NCI-H2227 treated with DMSO at 0.1 percent for 48 hours (cell line): Measurements from ENCODE around the gene METTL25B.
"Not testable (repeated sequence)": the region's sequence is repeated elsewhere in the genome, so short reads cannot be mapped to it uniquely, and the experiment has no call there.

Experiments used
- DNase-seq: peaks from one replicate; lab custom pipeline; 2025; lab: John Stamatoyannopoulos, UW

METTL25B gene

DNA sequence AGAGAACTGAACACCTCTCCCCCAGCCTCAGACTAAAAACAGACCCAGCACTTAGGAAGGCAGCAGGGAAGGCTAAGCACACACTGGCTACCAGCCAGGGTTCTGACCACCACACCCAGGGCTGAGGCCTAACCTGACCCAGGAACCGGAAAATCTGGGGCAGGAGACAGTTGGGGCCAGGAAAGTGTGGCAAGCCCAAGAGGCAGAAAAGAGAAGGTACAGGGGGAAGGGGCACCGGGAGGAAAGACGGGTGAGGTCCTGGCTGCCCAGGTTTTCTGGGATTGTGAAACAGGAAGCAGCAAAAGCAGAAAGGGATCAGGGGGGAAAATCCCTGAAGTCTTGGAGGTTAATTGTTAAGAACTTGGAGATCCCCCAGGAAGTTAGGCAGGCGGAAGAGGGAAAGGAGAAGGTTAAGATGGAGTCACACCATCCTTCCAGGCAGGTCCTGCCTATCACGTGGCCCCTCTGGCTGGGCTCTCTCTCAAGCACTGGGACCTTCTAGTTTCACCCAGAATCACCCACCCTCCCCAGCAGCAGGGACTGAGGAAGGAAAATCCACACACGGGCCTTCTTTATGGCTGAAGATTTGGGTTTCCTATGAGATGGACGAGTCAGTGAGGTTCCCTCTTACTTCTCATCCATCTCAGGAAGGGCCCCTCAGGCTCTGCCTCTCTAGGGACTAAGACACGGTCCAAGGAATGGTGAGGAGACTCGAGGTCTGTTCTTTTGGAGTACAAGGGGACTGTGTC is 20.6 kb downstream of the METTL25B start:
- no peak for DNase-seq

DNA sequence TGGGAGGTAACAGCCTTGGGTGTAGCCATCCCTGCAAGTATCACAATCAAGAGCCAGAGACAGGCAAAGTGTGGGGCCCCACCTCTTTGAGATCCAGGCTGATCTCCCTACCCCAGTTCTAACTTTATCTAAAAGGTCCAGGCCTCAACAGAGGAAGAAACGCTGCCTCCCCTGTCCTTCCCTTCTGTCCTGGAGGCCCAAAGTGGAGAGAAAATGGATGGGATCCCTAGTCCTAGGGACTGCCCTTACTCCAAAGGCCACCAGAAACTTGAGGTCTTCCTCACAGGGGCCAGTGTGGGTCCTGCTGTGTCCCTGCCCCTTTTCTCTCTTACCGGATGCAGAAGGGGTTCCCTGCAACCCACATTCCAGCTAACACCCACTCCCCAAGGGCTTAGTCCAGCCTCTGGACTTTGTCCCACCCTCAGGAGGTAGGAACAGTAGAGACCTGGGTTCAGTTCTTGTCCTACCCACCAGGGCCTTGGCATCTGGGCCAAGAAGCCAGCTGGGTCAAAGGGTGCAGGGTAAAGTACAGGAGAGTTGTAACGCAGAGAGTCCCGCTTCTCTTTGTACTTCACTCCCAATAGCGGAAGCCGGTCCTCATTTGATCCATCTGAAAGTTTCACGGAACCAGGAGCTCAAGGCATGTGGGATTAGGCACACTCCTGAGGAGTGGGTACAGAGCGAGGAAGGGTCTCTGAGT is 21.3 kb downstream of the METTL25B start:
- no peak for DNase-seq

DNA sequence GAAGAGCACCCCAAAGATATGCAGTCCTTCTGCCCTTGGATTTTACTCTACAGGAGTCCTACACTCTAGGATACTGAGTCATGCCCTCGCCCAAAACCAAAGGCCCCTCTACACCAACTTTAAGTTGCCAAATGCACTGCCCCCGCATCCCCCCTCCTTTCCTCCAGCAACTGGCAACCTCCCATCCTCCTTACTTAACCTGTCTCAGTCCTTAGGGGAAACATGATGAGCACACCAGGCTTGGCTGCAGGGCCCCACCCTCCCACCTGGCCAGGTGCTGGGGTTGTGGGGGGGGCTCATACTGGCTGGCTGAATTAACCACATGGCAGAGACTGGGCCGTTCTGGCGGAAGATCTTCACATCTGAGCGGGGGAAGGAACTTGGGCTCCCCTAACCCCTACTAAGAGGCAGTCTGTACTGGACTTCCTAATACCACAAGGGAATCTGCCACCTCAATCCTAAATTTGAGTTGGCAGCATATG is 22.0 kb downstream of the METTL25B start:
- DNase-seq, result no peak

- no peak for DNase-seq
These were observed 22.6 kb downstream of the METTL25B start for GRCh38 chr1:156750711-156751450.

GRCh38 chr1:156751451-156751756 is 23.1 kb downstream of the METTL25B start, which contains the start of gene HDGF:
Gene HDGF, minus strand, starts transcription at chr1:156751675. Its CDS starts 246 bp downstream, at chr1:156751429.
- DNase-seq, result no peak

DNA sequence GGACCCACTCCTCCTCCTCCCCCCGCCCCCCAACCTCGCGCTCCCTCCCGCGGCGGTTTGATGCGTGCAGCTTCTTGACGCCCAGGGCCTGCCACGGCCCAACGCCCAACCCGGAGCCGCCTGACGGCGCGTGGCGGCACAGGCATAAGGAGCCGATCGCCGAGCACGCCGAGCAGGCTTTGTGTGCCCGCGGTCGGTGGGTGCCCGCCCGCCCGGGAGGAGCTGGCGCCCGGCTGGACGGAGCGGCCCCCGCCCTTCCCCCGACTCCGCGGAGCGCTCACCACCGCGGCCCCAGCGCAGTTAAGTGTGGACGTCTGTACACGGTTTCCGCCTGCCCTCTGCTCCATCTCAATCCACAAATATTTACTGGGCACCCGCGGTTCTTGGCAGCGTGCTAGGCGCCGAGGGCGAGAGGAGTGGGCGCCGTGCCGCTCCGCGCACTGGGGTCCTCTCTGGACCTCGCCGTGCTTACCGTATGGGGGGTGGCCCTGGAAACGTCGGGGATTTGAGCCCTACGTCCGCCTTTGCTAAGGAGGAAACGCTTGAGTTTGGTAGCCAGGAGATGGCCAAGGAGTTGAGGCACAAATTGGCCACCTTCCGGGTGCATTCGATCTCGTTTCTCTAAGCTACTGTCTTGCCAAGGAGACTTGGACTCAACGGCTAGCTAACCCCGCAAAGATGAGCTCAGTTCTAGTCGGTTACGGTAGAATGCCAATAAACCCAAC is 23.6 kb downstream of the METTL25B start:
- peak; percentile 90 for DNase-seq

- no peak for DNase-seq
These were observed 24.7 kb downstream of the METTL25B start for GRCh38 chr1:156752843-156753482.

- no peak for DNase-seq
These were observed 25.9 kb downstream of the METTL25B start for GRCh38 chr1:156754219-156754618.

DNA sequence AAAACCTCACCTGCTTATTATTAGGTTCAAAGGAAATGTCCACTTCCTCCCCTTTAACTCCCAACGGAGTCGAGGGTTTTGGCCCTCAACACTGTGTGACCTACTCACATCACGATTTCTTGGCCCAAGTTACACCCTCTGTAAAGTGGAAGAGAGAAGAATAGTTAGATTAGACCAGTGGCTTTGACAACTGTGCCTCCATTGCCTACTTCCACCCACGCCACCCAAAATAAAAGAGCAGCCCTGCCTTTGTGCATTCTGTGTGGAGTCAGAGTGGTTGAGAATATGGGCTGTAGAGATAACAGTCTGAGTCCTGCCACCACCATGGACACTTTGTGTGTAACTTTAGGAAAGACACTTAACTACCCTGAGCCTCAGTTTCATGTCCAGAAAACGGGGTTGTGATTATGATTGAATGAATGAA is 27.3 kb downstream of the METTL25B start:
- DNase-seq, result no peak

DNA sequence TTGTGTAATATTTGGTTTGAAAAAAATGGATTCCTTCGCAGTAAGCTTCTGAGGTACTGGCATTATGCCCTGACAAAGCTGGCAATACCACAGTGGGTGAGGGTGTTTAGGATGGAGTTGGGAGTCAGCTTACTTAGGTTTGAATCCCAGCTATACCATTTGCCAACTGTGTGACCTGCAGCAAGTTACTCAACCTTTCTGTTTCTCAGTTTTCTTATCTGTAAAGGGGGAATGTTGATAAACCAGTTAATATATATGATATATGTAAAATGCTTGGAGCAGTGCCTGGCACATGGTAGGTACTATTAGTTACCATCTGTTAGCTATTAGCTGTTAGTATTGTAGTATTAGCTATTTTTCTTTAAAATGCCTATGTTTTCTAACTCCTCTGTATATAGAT is 28.1 kb downstream of the METTL25B start:
- DNase-seq, result no peak

GRCh38 chr1:156757572-156758253 is 29.4 kb downstream of the METTL25B start:
- DNase-seq, result not testable (repeated sequence)

GRCh38 chr1:156760092-156760795 is 32.0 kb downstream of the METTL25B start:
- peak; percentile 56 for DNase-seq

- DNase-seq, result no peak
These were observed 32.5 kb downstream of the METTL25B start for GRCh38 chr1:156760796-156761104.

GRCh38 chr1:156765136-156765535 is 36.9 kb downstream of the METTL25B start:
- not testable (repeated sequence) for DNase-seq

DNA sequence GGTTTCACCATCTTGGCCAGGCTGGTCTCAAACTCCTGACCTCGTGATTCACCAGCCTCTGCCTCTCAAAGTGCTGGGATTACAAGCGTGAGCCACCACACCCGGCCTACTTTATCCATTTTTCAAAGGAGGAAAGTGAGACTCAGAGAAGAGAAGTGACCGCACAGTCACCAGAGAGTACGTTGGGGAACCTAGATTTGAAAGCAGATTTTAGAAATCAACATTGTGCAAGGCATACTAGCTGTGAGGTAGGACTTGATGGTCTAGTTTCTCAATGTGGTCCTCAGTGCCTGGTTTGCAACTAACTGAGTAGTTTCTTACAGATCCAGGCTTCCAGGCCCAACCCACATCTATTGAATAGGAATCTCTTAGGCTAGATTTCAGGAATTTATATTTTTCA is 37.4 kb downstream of the METTL25B start:
- no peak for DNase-seq

DNA sequence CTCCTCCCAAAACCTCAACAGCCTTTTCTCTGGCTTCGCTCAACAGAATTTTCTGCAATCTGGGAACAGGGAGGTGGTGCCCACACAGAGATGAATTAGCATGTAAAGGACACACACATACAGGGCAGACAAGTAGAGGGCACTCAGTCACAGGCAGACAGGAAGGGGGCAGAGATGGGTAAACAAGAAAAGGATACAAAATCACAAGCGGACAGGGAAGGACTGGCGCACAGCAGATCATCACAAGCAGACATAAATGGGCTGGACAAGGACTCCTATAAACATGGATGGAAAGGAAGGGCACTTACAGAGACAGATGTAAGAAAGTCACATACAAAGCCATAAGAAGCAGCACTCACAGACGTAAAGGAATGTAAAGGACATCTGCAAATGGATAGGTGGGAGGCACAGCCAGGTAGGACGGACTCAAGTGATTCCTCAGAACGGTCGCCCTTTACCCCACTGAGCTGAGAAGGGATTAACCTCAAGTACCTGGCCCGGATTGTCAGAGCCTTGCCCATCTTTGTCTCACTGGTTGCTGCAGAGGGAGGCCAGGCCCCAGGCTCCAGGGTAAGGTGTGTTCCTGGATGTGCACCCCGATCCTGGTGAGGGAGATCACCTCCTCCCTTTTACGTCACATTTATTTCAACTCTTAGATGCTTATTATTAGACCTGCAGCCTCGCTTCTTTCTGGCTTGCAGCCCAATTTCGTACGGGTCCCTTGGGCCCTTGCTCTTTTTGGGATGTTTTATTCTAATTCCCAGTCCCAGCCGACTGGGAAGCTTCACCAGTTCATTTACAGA is 38.2 kb downstream of the METTL25B start:
- DNase-seq, result no peak

DNA sequence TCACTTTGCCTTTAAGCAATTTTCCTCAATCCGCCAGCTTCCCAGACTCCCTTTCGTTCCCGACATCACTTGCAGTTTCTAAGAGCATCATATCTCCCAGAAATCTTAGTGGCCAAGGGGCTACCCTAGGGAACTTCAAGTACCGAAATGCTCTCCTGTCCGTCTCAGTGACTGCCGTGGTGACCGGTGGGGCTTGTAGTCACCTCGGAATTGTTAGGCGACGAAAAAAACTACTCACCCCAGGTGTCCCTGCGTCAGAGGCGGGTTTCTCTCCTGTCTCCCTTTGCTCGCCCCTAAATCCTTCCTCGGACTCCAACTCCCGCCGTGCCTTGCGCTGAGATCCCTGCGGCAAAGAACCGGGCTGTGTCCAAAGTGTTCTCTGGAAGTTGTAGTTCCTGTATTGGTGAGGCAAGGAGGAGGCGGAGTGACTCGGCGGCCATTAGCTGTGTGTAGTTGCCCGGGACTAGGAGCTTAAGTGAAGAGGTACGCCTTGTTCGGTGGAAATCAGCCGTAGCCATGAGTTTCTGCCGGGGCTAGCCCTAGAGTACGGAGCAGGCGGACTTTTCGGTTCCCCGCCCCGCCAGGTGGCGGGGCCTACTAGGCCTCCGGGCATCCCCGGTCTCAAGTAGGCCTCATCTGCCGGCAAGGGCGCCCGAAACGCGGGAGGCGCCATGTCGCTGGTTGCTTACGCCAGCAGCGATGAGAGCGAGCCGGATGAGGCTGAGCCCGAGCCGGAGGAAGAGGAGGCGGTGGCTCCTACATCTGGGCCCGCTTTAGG is 39.0 kb downstream of the METTL25B start, which contains the start of gene PRCC:
TSS of gene PRCC (plus strand) at position 435 of the 778 bp plus-strand sequence. CDS start at position 672, 237 bp downstream.
- peak; percentile 99 for DNase-seq

DNA sequence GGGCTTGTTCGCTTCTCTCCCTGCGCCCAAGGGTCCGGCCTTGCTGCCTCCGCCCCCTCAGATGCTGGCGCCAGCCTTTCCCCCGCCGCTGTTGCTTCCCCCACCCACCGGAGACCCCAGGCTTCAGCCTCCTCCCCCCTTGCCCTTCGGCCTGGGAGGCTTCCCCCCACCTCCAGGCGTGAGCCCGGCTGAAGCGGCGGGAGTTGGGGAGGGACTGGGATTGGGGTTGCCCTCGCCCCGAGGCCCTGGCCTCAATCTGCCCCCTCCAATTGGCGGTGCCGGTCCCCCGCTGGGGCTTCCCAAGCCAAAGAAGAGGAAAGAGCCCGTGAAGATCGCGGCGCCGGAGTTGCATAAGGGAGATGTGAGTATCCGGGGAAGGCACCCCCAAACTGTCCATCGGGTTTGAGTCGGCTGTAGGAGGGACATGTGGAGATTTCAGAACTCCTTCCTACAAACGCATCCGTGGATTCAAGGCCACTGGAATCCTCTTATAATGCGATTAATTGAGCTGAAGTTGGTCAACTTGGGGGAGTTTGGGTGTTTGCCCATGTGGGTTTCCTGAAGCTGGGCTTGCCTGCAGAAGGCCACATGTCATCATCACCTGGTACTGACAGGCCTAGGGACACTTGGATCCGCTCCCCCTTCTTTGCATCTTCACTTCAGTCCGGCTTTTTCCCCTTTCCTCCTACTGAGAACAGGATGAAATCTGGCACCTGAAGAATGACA is 39.8 kb downstream of the METTL25B start:
- DNase-seq, result no peak
